ENCODE data around the gene LRRC18.

The LRRC18 gene

DNA sequence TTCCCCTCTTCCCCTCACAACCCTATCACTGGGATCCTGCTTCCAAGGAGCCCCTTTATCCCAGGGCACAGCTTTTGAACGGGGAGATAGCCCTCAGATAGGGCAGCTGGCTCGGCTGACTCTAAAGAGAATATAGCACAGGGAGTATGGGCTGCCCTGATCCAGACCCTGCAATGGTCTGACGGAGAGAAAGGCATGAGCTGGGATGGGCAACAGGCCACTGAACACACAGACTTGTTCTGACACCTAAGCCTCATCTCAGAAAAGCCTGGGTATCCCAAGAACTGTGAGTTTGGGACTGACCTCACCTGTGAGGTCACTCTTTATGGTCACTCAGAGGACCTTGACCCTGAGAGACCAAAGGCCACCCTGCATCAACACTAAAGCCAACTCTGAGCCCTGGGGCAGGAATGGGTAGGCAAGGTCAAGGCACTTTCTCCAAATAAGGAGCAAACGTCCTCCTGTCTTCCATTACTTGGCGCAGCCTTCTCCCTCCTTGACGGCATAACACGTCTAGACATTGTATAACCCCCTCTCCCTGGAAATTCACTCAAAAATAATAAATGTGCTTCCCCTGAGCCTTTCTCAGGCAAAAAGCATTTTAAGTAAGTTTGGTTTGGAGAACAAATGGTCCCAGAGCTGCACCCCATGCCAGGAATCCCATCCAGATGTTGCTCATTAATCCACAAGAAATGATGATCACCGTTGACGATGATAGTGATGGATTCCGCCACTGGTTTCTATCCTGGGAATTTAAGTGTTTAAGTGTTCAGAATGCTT lies 8.2 kb upstream of the LRRC18 start:
- intact Hi-C loops (cut with DNase I) = no loop called here
- no peak for DNase-seq

GRCh38 chr10:48946891-48947500 lies 7.4 kb upstream of the LRRC18 start:
- intact Hi-C loops (cut with DNase I) = no loop called here
- no peak for DNase-seq

DNA sequence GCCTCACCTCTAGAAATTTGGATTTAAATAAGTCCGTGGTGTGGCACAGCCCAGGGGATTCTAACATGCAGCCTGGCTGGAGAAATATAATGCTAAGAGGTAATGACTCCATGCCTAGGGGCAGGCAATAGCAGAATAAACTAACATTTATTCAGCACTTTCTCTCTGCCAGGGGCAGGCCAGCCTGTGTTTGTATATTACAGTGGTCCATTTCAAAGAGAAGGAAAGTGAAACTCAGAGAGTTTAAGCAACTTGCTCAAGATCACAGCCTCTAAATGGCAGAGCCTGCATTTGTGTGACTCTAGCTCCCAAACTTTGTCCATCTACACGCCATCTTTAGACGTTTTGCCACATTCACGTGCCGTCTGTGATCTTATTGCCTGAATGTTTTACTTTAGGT lies 6.7 kb upstream of the LRRC18 start:
- no peak for DNase-seq
- intact Hi-C loops (cut with DNase I) = no loop called here

DNA sequence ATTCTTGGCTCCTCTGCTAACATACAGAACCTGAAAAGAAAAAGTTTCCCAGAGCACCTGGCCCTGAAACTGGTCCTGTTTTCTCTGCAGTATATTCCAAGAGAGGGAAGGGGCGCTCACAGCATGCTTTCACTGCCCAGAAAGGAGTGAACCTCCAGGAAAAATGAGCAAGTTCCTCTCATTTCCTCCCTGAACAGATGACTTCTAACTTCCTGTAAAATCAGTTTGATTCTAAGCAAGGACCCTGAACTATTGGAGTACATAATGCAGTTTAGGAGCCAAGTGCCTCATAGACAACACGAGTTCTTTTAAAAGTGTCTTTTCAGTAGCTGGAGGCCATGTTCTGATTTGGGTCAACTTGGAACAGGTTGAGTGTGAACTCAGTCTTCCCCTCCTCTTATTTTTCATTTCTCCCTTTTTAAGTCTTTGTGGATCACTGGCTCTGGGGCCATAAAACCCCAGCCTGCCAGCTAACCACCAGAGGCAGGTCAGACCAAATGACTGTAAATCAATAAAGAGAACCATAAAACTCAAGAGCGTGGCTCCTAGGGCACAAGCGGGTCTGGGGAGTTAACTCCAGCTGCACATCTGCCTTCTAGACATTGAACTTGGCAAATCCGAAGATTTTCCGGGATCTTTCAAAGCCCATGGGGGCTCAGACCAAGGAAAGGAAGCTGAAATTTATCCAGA lies 5.9 kb upstream of the LRRC18 start:
- intact Hi-C loops (cut with DNase I) = no loop called here

GRCh38 chr10:48944171-48944570 lies 4.5 kb upstream of the LRRC18 start:
- intact Hi-C loops (cut with DNase I) = no loop called here
- peak in 1 of 42 donors; percentile 12 for DNase-seq

More for the DNA sequence above, 5.9 kb upstream of the LRRC18 start:
- DNase-seq = no peak

DNA sequence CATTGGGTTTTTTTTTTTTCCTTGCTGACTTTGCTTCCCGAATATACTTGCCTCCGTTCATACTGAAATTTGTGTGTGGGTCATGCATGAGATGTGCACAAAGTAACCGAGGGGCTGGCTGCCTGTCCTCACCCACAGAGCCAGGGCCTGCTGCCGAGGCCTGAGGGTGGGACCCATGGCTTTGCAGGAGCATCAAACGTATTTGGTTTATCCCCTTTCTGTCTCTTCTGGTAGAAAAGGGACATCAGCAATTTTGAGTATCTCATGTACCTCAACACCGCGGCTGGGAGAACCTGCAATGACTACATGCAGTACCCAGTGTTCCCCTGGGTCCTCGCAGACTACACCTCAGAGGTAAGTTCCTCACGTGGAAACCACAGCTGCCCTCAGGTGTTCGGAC lies 3.5 kb upstream of the LRRC18 start:
- intact Hi-C loops (cut with DNase I) = no loop called here
- peak in 1 of 42 donors; percentile 1 for DNase-seq

DNA sequence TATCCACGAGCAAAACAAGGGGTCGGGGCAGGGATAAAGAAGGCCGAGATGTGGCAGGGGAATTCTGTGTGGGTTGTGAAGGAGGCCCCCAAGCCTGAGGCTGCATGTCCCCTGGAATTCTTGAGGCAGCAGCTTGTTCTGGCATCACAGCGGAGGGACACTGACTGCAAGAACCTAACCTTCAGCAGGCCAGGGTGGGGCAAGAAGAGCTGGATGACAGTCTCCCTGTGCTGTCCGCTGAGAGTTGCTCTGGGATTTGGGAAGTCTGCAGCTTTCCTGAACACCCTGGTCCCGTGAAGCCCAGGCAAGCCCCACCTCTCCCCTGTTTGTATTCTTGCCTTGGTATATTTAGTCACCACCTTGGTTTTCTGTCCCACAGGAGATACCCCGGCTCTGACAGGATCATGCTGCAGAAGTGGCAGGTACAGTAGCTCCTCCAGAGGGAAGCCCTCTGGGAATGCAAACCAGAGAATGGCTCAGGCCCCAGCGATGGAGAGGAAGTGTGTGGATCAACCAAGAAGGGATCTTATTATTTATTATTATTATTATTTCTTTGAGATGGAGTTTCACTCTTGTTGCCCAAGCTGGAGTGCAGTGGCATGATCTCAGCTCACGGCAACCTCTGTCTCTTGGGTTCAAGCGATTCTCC lies 1.9 kb upstream of the LRRC18 start:
- DNase-seq = no peak
- intact Hi-C loops (cut with DNase I) = no loop called here

DNA sequence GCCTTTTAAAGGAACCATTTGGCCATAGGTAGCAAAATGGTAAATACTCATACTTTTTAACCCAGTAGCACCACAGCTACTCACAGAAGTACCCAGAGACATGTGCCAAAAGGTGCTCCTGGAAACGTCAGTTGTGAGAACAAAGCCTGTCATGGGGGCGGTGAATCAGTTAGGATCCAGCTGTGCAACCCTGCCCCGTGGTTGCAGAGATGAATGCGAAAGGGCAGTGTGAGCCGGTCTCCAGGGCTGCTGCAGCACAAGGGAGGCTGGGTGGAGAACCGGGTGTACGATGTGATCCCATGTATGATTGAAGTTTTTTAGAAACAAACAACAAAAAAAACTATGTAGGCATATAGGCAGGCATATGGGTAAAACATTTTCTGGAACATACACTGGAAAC lies 1.3 kb upstream of the LRRC18 start:
- DNase-seq = peak in 1 of 42 donors; percentile 3
- intact Hi-C loops (cut with DNase I) = no loop called here

DNA sequence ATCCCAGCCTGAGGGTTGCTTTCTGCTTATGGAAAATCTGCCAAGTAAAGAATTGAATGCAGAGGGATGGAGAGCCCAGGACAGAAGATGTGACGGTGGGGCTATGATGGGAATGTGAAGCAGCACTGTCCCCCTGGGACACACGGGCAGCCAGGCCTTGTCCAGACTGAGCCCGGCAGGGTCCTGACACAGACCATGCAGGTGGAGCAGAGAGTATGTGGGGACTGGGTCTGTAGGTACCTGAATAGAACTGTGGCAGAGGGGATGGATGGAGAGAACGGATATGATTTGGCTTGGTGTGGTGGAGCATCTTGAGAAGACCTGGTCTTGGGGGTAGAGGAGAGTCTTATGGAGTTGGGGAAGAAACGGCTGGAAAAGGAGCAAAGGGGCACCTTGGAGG lies 732 bp upstream of the LRRC18 start:
- intact Hi-C loops (cut with DNase I) = no loop called here
- DNase-seq = no peak

- intact Hi-C loops (cut with DNase I) = no loop called here
- DNase-seq = peak in 3 of 42 donors; percentile 1 to 15 (median 3)
These were observed 577 bp downstream of the LRRC18 start for GRCh38 chr10:48938990-48939536.

GRCh38 chr10:48938281-48938680 lies 1.4 kb downstream of the LRRC18 start:
- peak in 2 of 42 donors; percentile 7 to 18 for DNase-seq
- intact Hi-C loops (cut with DNase I) = no loop called here

- peak in 2 of 42 donors; percentile 5 to 17 for DNase-seq
- intact Hi-C loops (cut with DNase I) = no loop called here
These were observed 1.8 kb downstream of the LRRC18 start for GRCh38 chr10:48937796-48938195.

- intact Hi-C loops (cut with DNase I) = no loop called here
- peak in 1 of 42 donors; percentile 9 for DNase-seq
These were observed 4.1 kb downstream of the LRRC18 start for GRCh38 chr10:48935577-48935976.

GRCh38 chr10:48934672-48935501 lies 4.8 kb downstream of the LRRC18 start:
- intact Hi-C loops (cut with DNase I) = no loop called here
- DNase-seq = peak in 2 of 42 donors; percentile 2 to 4

DNA sequence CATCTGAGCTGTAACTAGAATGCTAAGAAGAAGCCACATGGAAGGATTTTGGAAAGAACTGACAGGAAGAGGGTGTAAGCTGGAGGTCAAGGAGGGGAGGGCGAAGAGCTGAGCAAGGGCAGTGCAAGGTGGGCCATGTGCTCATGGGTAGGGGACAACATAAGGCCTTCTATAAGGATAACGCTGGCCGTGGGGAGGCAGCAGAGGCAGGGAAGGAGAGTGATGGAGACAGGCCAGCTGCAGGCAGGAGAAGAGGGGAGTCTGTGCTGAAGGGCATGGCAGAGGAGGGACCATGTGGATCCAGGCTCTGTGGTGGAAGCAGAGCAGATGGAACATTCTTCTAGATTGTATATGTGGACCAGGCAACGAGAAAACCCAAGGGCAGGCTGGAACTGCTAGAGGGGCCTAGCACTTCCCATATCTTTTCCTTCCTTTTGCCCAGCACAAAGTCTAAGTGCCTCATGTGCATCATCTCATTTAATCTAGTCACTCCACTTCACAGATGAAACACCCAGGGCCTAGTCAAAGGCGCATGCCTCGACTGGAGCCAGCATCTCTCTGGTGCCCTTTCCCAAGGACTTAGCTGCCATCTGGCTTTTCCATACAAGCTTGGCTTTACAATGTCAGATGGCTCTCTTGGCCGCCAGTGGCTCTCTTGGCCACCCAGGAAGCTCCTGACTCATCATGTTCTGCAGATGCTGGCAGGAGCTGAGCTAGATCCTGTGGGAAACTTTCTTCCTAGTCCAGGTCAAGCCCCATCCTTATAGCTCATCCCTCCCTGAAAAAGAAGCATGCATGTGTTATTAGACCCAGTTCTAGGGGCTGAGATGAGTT lies 6.6 kb downstream of the LRRC18 start:
- intact Hi-C loops (cut with DNase I) = no loop called here
- peak in 3 of 42 donors; percentile 13 to 24 (median 15) for DNase-seq

DNA sequence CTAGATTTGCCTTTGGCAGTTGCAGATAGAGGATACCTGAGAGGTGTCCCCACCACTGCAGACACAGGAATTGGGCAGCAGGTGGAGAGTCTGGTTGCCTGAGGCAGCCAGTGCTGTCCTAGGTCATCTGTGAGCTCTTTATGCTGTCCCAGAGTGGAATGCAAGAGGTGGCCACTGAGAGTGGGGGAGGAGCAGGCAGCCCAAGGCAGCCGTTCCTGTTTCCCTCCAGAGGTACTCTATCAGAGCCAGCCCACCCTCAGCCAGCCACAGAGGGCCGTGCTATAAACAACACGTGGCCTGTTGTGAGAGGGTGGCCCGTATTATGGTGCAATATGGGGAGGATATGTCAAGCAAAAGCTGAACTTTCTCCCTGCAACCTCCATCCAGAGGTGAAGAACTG lies 8.5 kb downstream of the LRRC18 start:
- peak in 3 of 42 donors; percentile 16 to 34 (median 20) for DNase-seq
- intact Hi-C loops (cut with DNase I) = no loop called here

DNA sequence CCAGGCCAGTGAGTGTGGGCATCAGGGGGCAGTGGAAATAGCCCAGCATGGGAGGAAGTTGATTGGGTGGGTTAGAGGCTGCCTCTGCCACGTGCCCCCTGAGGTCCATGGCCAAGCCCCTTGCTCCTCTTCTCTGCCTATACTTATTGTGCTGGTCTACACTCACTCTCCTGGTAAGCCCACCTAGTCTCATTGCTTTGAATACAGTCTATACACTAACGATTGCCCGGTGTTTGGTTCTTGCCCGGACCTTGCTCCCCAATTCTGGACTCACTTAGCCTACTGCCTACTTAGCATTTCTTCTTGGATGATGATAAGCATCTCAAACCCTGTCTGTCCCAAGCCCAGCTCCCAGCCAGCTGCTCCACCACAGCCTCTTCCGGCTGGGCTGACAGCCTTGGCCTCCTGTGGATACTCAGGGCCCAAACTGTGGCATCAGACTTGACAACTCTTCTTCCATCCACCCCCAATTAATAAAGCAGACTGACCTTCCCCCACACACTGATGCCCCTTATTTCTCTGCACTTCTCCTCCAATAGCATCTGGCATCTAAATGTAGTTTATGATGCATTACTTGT lies 10.1 kb downstream of the LRRC18 start:
- intact Hi-C loops (cut with DNase I) = no loop called here
- DNase-seq = peak in 3 of 42 donors; percentile 7 to 24 (median 8)

Measured in head of caudate nucleus (tissue), 42 donors.